ENCODE data around the gene RPN1.
"Not testable (repeated sequence)": the region's sequence is repeated elsewhere in the genome, so short reads cannot be mapped to it uniquely, and the experiment has no call there.

Gene RPN1

GRCh38 chr3:128653383-128653992 is 2.9 kb upstream of the RPN1 start:
- not testable (repeated sequence) for DNase-seq (ENCODE audit: low read depth, low spot score)

DNA sequence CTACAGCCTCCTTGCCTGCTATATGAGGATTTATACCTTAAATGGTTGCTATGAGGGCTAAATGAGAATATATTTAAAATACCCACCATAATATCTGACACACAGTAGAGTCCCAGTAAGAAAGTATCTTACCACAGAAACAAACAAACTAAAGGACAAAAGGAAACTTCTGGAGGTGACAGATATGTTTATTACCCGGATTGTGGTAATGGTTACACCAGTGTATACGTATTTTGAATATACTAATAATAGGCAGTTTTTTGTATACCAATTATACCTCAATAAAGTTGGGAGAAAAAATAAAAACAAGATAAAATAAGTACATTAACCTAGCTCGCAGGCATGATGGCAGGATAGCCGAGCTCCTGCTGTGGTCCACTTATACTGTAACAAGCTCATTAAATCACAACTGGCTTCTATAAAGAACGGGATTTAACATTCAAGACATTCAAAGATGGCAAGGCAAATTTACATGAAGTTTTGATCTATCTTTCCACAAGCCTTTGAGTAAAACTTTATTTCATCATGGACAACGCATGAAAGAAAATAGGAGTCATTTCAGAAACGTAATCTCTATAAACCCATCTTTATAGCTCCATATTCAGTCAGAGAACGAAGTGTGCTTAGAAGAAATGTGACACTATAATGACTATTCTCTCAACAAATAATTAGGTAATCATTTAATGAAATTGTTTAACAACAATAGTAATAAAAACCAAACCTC is 1.5 kb downstream of the RPN1 start:
- no peak for DNase-seq (ENCODE audit: low read depth, low spot score)

DNA sequence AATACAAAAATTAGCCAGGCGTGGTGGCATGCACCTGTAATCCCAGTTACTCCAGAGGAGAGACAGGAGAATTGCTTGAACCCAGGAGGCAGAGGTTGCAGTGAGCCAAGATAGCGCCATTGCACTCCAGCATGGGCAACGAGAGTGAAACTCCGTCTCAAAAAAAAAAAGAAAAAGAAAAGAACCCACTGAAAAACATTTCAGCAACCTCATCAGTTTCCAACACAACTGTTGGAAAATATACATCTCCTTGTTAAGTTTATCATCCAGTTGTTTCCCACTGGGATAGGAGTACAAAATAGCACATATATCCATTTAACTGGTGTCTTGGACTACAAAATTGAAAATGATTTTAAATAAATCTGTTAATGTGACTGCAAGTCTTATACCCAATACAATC is 2.2 kb downstream of the RPN1 start:
- no peak for DNase-seq (ENCODE audit: low read depth, low spot score)

DNA sequence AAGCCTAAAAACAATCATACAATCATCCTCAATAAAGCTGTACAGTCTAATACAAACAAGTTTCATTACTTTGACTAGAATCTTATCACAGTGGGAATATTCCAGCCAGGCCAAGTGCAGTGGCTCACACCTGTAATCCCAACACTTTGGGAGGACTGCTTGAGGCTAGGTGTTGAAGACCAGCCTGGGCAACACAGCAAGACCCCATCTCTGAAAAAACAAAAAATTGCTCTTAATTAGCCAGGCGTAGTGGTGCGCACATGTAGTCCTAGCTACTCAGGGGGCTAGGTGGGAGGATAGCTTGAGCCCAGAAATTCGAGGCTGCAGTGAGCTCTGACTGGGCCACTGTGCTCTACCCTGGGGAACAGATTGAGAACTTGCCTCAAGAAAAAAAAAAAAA is 3.3 kb downstream of the RPN1 start:
- no peak for DNase-seq (ENCODE audit: low read depth, low spot score)

DNA sequence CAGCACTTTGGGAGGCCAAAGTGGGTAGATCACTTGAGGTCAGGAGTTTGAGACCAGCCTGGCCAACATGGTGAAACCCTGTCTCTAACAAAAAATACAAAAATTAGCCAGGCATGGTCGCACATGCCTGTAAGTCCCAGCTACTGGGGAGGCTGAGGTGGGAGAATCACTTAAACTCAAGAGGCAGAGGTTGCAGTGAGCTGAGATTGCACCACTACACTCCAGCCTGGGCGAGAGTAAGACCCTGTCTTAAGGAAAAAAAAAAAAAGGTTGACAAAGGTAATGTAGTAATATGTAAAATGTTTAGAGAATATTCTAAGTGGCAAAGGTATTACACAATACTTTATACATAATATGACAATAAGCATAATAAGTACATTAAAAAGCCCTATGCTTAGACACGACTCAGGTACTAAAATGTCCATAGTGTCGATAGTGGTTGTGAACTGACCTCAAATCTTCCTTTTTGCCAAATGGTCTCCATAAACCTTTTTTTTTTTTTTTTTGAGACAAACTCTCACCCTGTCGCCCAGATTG is 16.5 kb downstream of the RPN1 start:
- DNase-seq (ENCODE audit: low read depth, low spot score), result no peak

DNA sequence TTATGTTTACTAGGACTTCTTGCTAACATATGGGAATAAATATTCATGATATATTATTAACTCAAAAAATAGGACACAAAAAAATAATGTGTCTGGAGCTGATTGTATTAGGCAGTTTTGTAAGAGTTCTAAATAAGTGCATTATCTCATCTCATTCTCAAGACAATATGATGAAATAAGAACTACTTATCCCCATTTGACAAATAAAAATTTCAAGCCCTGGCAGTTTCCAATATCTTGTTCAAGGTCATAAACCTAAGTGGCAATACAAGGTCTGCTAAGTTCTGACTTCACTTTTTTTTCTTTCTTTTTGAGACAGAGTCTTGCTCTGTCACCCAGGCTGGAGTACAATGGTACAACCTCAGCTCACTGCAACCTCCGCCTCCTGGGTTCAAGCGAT is 18.3 kb downstream of the RPN1 start:
- no peak for DNase-seq (ENCODE audit: low read depth, low spot score)

GRCh38 chr3:128629936-128630335 is 20.7 kb downstream of the RPN1 start:
- no peak for DNase-seq (ENCODE audit: low read depth, low spot score)

DNA sequence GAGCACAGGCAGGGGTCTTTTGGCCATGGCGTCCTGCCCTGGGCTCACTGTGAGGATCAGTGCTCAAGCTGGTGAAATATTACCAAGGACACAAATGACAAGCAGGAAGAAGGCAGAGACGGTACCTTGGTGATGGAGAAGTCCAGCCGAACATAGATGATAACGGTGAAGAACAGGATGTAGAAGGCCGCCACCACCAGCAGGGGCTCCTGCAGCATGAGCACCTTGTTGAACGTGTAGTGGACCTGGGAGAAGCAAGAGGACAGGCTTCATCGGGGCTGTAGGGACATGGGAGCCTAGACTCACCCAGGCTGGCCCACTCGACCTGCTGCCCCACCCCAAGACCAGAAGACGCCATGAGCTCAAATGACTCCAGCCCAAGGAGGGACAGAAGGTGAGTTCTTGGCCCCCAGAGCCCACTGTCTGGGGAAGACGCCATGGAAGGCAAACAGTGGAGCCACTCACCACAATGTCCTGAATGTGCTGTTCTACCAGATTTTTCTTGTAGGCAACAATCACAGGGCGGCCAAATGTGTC is 25.1 kb downstream of the RPN1 start:
- DNase-seq (ENCODE audit: low read depth, low spot score), result no peak

- no peak for DNase-seq (ENCODE audit: low read depth, low spot score)
Observed at GRCh38 chr3:128624526-128625138, 26.0 kb downstream of the RPN1 start.

DNA sequence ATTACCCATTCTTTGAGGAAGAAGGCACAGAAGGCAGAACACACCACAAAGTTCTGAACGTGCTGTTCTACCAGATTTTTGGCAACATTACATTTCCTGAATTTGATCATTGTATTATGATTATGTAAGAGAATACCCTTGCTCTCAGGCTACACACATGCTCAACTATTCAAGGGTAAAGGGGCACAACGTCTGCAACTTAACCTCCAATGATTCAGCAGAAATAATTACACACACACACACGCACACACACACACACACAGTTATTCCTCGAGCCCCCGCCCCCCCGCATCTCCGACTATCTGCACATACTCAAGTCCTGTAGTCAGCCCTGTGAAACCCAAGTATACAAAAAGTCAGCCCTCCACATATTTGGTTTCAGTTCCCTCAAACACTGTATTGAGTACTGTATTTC is 26.8 kb downstream of the RPN1 start:
- no peak for DNase-seq (ENCODE audit: low read depth, low spot score)

- no peak for DNase-seq (ENCODE audit: low read depth, low spot score)
Observed at GRCh38 chr3:128621931-128622330, 28.7 kb downstream of the RPN1 start.

GRCh38 chr3:128621234-128621633 is 29.4 kb downstream of the RPN1 start:
- no peak for DNase-seq (ENCODE audit: low read depth, low spot score)

DNA sequence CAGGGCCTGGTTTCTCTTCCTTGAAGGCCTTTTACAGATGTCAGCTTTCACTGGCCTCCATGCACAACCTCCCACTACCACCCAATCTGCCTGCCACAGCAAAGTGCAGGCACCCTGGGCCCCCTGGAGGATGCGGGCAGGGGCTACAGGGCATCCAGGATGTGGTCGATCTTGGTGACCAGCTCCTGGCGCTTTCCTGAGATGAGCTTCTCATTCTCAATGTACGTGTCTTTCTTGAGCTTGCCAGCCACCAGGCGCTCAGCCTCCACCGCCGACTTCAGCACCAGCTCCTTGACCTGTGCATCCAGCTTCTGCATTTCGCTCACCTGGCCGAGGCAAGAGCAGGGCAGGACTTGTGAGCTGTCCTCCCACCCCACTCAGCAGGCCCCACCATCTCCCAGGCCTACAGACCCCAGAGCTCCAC is 30.3 kb downstream of the RPN1 start:
- DNase-seq (ENCODE audit: low read depth, low spot score), result no peak

DNA sequence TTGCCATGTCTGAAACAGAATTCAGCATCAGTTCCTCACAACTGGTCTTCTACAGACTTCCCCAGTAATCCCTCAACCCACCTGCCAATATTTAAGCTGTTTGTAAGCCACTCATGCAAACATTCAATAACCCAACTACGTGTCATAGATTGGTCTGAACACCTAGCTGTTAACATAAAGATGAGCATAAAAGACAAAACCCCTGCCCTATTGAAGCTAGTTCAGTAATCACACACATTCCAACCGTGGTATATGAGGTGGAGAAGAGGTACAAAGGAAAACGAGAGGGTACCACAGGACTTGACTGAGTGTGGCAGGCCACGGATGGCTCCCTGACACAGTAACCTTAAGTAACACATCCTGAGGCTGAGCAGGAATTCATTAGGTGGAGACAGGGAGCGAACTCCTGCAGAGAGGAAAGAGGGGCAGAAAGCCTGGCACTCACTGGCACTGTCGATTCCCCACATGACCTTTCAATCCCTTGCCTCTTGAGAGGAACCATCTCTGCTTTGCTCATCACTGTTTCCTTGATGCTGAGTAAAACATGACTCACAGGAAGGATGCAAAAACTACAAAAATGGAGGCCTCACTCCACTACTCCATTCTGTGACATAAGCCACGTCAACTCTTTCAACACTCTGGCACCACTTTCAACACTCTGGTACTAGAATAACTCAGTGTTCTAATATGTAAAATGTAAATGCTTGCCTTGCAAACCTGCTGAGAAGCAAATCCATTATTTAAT is 31.3 kb downstream of the RPN1 start:
- DNase-seq (ENCODE audit: low read depth, low spot score), result no peak

GRCh38 chr3:128618398-128618726 is 32.3 kb downstream of the RPN1 start:
- DNase-seq (ENCODE audit: low read depth, low spot score), result no peak

- peak; percentile 93 for DNase-seq (ENCODE audit: low read depth, low spot score)
Observed at GRCh38 chr3:128617557-128618397, 32.8 kb downstream of the RPN1 start.

DNA sequence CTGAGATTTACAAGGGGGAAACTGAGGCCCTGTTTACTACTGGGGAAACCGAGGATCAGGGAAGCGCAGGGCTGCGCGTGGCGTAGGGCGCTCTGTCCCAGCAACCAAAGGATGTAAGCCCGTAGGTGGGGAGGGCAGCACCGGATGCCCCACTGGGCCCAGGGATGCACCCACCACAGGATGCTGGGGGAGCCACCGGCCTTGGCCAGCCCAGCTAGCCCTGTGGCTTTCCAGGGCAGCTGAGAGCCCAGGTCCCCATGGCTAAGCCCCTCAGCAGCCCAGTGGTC is 33.4 kb downstream of the RPN1 start:
- no peak for DNase-seq (ENCODE audit: low read depth, low spot score)

DNA sequence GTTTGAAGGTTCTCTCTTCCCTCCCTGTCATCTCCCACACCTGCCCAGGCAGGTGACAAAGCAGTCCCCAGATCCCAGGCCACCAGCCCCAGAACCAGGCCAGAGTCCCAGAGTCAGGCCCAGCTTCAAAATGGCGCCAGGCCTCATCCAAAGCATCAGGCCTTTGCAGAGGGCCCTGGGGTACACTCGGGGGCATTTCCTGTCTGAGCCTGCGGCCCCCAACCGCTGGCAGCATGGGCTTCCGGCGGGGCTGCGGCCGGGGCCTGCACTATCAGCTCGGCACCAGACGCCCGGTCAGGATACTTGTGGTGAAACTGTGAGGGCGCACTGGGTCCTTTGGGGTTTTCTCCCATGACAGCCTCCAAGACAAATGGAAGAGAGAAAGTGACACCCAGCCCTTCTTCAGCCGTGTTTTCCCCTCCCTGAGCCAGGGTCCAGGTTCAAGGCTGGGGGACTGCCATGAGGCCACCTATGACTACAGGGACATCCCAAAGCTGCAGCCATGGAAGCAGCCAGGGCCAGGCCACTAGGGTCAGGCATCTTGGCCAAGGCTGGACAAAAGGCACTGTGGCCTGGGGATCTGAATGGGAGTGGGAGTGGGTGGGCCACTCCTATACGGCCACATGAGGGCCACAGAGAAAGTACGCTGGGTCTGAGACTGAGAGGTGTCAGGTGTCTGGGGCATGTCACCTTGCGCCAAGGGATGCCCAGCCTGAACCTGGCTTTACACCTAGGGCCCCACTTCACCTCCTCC is 33.9 kb downstream of the RPN1 start:
- no peak for DNase-seq (ENCODE audit: low read depth, low spot score)

- no peak for DNase-seq (ENCODE audit: low read depth, low spot score)
Observed at GRCh38 chr3:128614076-128614475, 36.5 kb downstream of the RPN1 start.

- no peak for DNase-seq (ENCODE audit: low read depth, low spot score)
Observed at GRCh38 chr3:128613083-128613829, 37.4 kb downstream of the RPN1 start.
